H1 (cell line): ENCODE data around the gene ACACB. TPM values are rescaled to one million over a fixed set of nuclear protein-coding genes. Genes with fewer than 3 reads are reported as not detected.

Source experiments
- CTBP2 ChIP-seq: IDR thresholded peaks from 2 replicates; pipeline ENCODE4 v1.7.0; 2011; ENCODE audit warnings: borderline replicate concordance, mild to moderate bottlenecking, moderate library complexity, mixed read lengths, low read length; ENCODE audit not compliant: insufficient read depth, insufficient read length
- EGR1 ChIP-seq: IDR thresholded peaks from 2 replicates; pipeline ENCODE4 v1.6.1; 2011; ENCODE audit warnings: low read depth, low read length, borderline replicate concordance
- MAFK ChIP-seq: IDR thresholded peaks from 2 replicates; pipeline ENCODE4 v1.6.1; 2012; ENCODE audit warnings: low read depth, mild to moderate bottlenecking, improper control_type of control experiment, low read length
- polyA plus RNA-seq, 7 experiments: library from polyadenylated mRNA; depleted of rRNA in 3 of 7; stranded (reverse) in 5 of 7; unstranded in 2 of 7; fragments of >200 nt in 5 of 7; fragments of 200-250 nt in 2 of 7; gene quantifications; 1 replicate in 5 of 7; 2 replicates in 1 of 7; 4 replicates in 1 of 7; pipeline versions ENCODE4 v1.2.1 to v1.2.3, GENCODE V29; 2011 to 2013; ENCODE audit warnings: missing spikeins in 2 of 7, mixed read lengths in 2 of 7
- total RNA-seq: library from RNA; stranded (reverse); fragmentation: NEBNext Ultra II Directional; extraction: Animal tissue kit (Norgen Biotek cat#: 25700); gene quantifications from 2 replicates; pipeline ENCODE4 v1.2.1, GENCODE V29; 2021
- TF ChIP-seq, protein P1 (sequence below): IDR thresholded peaks from 2 replicates; pipeline ENCODE4 v1.6.1; 2012; ENCODE audit warnings: inconsistent platforms

The ACACB gene
- total and polyA plus RNA-seq, 2 of the 8 experiments (the other 6 are each of a cell fraction or from before 2014, with no cell fraction given), result 5.8 to 15.3 TPM

GRCh38 chr12:109165599-109165998 is 49.2 kb downstream of the ACACB start (continued):
- TF ChIP-seq, protein P1, sequence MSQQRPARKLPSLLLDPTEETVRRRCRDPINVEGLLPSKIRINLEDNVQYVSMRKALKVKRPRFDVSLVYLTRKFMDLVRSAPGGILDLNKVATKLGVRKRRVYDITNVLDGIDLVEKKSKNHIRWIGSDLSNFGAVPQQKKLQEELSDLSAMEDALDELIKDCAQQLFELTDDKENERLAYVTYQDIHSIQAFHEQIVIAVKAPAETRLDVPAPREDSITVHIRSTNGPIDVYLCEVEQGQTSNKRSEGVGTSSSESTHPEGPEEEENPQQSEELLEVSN, result no peak
- TF ChIP-seq CTBP2 (no peak), EGR1 (no peak), MAFK (no peak)
- TF ChIP-seq, all 59 proteins: peak for 0
